G401.6 (cell line): ENCODE measurements around the gene GABRG2.

ENCODE experiments used
- FAIRE-seq: peaks from 2 replicates; lab custom pipeline; 2012; peaks lifted over from hg19 to GRCh38; lab: Jason Lieb, UNC

Gene GABRG2

GRCh38 chr5:162193012-162193411 is 125.4 kb downstream of the GABRG2 start:
- no peak for FAIRE-seq

- FAIRE-seq, result no peak
Observed at GRCh38 chr5:162196351-162196750, 128.8 kb downstream of the GABRG2 start.

GRCh38 chr5:162202285-162202880 is 134.8 kb downstream of the GABRG2 start:
- FAIRE-seq, result no peak
